GM19438 (cell line): ENCODE results near the gene BANK1.

Experiments
- ATAC-seq: cut with Tn5 transposase; IDR thresholded peaks from one replicate; pipeline ENCODE4 v1.9.1; 2021; ENCODE audit warnings: low read depth; ENCODE audit not compliant: unreplicated experiment

Gene BANK1

DNA sequence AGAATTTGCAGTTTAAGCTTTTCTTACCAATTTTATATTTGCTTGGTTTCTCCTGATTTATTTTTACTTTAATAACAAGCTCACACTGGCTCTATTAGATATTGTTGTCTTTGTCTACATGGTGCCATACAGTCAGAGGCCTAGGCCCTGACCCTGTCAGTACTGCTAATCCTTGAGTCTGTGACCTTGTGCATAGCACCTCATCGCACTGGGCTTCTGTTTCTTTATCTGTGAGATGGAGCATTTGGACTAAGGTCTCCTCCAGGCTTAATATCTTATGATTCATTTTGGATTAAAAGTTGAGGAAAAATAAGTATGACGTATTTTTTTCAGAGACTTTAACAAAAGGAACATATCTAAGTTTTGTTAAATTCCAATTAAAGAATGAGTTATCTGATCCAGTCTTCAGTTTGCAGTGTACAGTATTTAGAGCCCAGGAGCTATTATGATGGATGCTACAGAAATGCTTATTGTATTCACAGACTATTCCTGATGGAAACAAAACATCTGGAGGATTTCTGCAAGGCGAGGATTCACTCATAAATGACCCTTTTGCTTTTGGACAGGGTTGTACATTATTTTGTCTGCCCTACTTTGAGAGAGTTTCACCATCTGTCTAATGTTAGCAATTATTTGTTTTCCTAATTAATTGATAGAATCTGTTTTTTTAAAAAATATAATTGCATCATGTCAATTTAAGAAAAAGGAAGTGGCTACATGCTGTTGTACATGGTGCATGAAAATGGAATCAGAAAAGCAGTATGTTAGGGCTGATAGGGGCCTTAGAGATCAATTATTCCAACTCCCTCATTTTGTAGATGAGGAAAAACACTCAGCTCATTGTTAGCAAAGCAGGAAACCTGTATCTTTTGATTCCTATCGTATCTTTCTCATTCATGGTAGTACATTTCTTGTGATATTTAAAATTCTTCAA, 203.6 kb downstream of the BANK1 start:
- no peak for ATAC-seq

- peak; percentile 87 for ATAC-seq
Observed at GRCh38 chr4:102007959-102008425, 217.5 kb downstream of the BANK1 start.

DNA sequence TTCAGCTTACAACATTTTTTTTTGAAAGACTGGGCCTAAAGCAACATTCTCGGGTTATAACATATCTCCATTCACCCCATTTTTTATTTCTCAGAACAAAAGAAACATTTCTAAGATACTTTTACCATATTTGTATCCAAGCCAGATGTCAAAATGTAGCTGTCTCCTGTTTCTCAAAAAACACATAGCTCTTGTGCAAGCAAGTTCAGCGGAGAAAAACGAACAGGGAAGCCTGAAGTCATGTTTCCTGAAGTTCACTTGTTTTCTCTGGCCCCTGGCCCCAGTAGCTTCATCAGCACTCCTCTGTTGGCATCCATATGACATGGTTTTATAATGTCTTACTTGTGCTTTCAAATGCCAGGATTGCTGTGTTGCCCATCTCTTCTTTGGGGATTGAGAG, 218.2 kb downstream of the BANK1 start:
- no peak for ATAC-seq

DNA sequence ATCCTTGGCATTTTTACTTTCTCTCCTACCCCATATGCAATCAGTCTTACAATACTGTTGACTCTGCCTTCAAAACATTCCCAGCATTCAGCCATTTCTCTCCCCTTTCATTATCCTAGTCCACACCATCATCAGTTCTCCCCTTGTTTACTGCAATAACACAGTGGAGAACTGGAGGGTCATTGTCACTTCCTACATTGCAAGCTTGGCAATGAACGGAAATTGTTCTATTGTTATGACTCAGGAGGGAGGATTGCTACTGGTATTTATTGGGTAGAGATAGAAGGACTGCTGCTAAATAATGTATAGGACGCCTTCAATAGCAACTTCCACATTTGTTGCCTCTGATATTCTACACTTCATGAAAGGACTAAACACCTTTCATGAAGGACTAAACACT, 231.8 kb downstream of the BANK1 start:
- no peak for ATAC-seq

DNA sequence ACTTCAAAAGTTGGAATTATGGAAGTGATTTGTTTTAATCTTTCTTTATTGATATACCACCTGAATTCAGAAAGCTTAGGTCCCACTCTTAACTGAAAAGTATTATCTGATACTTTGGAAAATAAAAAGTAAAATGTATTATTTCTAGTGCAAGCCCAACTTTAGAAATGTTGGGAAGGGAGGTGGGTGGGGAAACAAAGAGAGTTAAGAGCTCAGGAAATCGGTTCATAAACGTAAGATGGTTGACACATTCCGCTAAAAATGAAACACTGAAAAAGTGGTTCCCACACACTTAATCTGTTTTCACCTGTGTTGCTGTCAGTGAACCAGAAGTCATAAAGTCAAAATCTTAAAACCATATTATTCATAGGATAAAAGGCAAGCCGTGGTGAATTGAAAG, 237.4 kb downstream of the BANK1 start:
- ATAC-seq = no peak

DNA sequence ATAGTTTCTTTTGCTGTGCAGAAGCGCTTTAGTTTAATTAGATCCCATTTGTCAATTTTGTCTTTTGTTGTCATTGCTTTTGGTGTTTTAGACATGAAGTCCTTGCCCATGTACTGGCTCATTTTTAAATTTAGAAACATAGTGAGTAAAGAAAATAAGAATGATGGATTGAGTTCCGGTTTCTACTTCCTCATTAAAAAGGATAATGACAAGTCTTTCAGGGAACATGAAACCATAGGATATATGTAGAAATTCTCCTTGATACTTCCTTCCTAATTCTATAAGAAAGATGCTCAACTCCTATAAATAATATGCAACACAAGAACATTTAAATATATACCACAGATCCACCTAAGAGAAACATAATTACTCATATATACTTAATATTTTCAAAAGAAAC, 240.9 kb downstream of the BANK1 start:
- ATAC-seq = no peak

GRCh38 chr4:102036016-102036415, 245.5 kb downstream of the BANK1 start:
- ATAC-seq = no peak

- ATAC-seq = no peak
Observed at GRCh38 chr4:102036619-102037376, 246.3 kb downstream of the BANK1 start.

DNA sequence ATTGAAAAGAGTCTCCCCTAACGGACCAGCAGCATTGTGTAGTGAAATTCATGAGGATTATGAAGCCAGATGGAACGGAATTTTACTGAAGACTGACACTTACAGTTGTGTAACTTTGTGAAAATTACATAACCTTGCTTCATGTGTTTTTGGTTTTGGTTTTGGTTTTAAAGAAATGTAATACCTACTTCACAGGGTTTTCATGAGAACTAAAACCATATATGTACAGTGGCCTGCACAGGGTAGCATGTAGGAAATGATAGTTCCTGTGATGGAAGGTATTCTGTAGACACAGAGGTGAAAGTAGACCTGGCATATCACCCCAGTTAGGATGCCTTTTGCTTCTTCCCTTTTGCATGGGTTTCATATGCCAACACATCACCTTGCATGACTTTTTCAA, 247.0 kb downstream of the BANK1 start:
- no peak for ATAC-seq

DNA sequence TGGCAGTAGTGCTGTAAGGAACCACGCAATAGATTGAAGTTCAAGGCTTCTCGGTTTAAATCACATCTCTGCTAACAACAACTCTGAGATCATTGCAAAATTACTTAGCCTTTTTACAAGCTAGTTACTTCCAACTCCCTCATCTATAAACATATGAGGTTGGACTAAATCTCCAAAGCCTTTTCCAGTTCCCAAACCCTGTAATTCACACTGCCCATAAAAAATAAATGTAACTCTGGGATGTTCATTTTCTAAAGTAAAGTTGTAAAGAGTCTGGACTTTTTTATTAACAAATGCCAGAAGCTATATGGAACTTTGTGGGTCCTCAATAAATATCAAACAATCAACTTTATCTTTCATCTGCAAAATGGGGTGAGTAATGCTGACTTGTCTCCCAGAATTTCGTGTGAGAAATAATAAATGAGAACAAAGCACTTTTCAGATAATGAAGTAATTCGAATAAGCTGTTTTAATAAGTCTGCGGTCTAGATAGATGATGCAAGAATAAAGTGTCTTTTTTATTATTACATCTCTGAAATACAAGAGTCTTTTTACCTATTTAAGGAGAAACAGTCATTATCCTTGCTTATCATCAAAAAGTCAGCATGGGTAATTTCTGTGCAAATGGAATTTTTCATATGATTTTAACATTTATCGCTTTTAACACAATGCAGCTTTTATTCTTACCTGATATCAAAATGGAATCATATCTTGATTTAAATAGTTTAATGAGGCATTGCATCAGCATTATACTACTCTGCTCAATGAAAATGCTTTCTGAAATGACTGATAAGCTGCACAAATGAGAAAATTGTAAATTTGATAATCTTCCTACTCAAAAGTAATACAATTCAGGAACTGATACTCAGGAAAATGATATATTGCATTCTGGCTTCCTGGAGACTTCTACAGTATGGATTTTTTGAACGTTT, 252.6 kb downstream of the BANK1 start:
- ATAC-seq = no peak

DNA sequence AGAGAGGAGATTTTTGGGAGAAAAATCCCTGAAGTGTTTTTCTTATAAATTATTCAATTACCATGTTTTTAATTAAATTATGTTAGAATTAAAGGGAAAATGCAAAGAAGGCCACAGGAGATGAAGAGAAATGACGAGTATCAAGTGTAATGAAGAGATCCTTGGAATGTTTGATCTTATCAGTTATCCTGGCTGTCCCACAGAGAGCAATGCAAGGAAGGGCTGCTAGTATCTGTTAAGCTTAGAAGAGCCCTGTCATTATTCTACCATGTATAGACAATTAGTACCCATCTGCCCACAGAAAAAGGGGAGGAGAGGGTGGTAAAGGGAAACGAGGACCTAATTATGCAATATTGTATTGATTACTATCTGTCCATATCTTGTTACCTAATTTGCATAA, 257.1 kb downstream of the BANK1 start:
- no peak for ATAC-seq

DNA sequence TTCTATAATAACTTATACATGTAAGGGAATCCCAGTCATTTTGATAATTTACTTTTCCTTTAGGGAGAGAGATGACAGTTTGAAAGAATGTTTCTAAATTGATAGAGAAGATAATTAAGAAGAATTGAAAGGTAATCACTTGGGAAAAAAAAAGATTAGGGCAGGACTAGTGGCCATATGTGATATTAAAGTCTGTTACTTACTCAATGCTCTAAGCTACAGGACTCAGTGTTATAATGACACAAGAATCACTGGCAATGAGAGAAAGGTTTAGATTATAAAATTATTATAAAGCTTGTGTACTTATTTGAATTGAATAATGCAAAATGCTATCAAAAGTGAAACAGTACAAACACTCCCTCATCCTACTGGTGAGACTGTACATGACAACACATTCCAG, 265.3 kb downstream of the BANK1 start:
- ATAC-seq = no peak

GRCh38 chr4:102057122-102057521, 266.6 kb downstream of the BANK1 start:
- no peak for ATAC-seq

- no peak for ATAC-seq
Observed at GRCh38 chr4:102061133-102061532, 270.6 kb downstream of the BANK1 start.

- ATAC-seq = no peak
Observed at GRCh38 chr4:102064747-102065442, 274.4 kb downstream of the BANK1 start.

GRCh38 chr4:102076622-102077021, 286.1 kb downstream of the BANK1 start:
- no peak for ATAC-seq

DNA sequence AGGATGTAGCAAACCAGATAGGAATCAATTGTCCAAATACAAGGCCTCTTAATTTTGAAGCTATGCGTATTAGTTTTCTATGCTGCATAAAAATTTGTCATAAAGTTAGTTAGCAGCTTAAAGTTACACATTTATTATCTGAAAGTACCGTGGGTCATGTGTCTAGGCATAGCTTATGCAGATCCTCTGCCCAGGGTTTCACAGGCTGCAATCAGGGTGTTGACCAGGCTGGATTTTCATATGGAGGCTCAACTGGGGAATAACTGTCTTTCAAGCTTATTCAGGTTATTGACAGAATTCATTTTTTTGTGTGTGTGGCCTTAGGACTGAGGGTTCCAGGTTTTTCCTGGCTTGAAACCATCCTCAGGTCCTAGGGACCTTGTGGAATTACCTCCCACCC, 289.7 kb downstream of the BANK1 start:
- no peak for ATAC-seq

DNA sequence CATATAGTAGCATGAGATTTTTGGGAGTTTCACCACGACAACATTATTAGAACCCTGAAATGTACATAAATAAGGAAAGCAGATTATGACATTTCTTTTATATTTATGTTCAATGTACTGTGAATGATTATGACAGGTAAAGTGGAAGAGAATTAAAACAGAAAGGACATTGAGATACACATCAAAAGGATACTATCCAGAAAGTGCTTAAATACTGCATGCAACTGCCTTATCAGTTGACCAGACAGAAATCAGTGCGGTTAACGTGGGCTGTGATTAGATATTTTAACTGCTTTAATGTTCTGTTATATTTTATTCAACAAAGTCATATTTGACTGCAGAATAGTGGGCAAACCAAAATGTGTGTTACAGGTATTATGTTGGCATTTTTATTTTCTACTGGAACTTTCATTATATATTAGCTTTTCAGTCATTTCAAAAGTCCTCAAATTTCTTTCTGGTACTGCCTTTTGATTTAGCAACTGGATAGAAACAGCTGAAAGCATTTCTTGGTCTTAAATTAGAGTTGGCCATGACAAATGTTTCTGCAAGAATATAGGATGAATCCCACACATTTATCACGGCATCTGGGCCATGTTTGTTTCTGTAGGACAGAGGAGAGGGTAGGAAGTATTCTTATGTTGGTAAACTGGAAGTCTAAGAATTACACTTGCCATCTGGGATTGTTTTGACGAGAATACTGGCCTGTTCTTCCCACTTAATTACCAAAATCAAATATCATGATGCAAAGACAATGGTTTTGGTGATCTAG, 299.5 kb downstream of the BANK1 start:
- no peak for ATAC-seq

DNA sequence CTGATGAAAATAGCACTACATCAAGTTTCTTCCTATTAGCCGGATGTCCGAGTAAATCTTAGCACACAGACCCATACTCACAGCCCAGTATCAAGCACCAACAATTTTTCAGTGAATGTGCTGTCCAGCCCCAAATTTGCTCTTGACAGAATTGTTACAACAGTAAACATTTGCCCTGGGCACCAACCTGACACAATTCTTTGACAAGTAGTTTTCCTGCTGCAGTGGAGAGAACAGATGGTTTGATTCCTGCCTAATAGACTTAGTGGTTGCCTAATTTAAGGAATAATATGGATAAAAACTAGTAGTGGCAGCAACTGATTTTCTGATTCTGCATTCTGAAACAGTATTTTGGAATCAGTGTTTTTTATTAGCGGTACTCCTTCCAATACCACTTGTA, 301.1 kb downstream of the BANK1 start:
- ATAC-seq = no peak
